ENCODE results near the gene KNG1.
"Not testable (repeated sequence)": the region's sequence is repeated elsewhere in the genome, so short reads cannot be mapped to it uniquely, and the experiment has no call there.

KNG1 gene

GRCh38 chr3:186679151-186679550, 38.0 kb upstream of the KNG1 start:
- Histone ChIP-seq H3K27me3 (ENCODE audit: insufficient read depth, low read depth, severe bottlenecking) (peaks cover 20% of the 10 kb centered on the region), H3K27ac (no peak overlapping the region), H3K4me3 (ENCODE audit: low read depth, low read length) (no peak overlapping the region), H3K36me3 (no peaks in the 10 kb centered on the region), H3K9me3 (ENCODE audit: severe bottlenecking) (no peaks in the 10 kb centered on the region)
- no peak for TF ChIP-seq CTCF (IDR thresholded peaks at IDR 0.05; ENCODE audit: low read depth, low read length)
- DNase-seq, result no peak

DNA sequence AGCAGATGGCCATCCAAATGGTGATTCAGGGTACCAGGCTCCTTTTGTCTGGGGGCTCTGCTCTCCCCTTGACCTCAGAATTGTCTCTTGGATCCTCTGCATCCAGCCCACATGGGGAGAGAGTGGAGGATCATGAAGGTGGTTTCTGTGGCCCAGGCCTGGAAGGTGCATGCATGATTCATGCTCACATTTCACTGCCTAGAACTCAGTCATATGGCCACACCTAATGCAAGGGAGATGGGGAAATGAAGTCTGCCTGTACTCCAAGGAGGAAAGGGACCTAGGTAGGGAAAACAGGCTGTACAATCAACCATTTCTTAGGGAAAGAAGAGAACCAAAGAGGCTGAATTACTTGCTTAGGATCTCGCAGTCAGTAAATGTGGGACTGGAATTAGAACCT, 36.3 kb upstream of the KNG1 start:
- TF ChIP-seq CTCF (IDR thresholded peaks at IDR 0.05; ENCODE audit: low read depth, low read length), result no peak
- H3K27me3 ChIP-seq (ENCODE audit: insufficient read depth, low read depth, severe bottlenecking), result peaks cover 22% of the 10 kb centered on the region
- no peak overlapping the region for H3K27ac ChIP-seq
- peaks cover 3% of the 10 kb centered on the region for H3K9me3 ChIP-seq (ENCODE audit: severe bottlenecking)
- no peak for DNase-seq
- H3K4me3 ChIP-seq (ENCODE audit: low read depth, low read length), result no peak overlapping the region
- no peaks in the 10 kb centered on the region for H3K36me3 ChIP-seq

GRCh38 chr3:186682812-186683211, 34.3 kb upstream of the KNG1 start:
- Histone ChIP-seq H3K27ac (no peak overlapping the region), H3K36me3 (no peaks in the 10 kb centered on the region), H3K27me3 (ENCODE audit: insufficient read depth, low read depth, severe bottlenecking) (peaks cover 23% of the 10 kb centered on the region), H3K9me3 (ENCODE audit: severe bottlenecking) (peaks cover 3% of the 10 kb centered on the region), H3K4me3 (ENCODE audit: low read depth, low read length) (no peak overlapping the region)
- TF ChIP-seq CTCF (IDR thresholded peaks at IDR 0.05; ENCODE audit: low read depth, low read length), result no peak
- no peak for DNase-seq

DNA sequence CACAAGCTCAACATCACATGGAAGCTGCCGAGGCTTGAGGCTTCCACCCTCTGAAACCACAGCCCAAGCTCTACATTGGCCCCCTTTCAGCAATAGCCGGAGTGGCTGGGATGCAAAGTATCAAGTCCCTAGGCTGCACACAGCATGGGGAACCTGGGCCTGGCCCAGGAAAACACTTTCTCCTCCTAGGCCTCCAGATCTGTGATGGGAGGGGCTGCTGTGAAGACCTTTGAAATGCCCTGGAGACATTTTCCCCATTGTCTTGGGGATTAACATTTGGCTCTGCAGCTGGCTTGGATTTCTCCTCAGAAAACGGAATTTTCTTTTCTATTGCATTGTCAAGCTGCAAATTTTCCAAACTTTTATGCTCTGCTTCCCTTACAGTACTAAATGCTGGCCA, 33.2 kb upstream of the KNG1 start:
- Histone ChIP-seq H3K9me3 (ENCODE audit: severe bottlenecking) (peaks cover 3% of the 10 kb centered on the region), H3K27me3 (ENCODE audit: insufficient read depth, low read depth, severe bottlenecking) (peaks cover 21% of the 10 kb centered on the region), H3K27ac (no peak overlapping the region), H3K36me3 (no peaks in the 10 kb centered on the region), H3K4me3 (ENCODE audit: low read depth, low read length) (no peak overlapping the region)
- no peak for TF ChIP-seq CTCF (IDR thresholded peaks at IDR 0.05; ENCODE audit: low read depth, low read length)
- no peak for DNase-seq

GRCh38 chr3:186686475-186686874, 30.7 kb upstream of the KNG1 start:
- not testable (repeated sequence) for H3K4me3 ChIP-seq (ENCODE audit: low read depth, low read length); H3K9me3 ChIP-seq (ENCODE audit: severe bottlenecking); DNase-seq; H3K27ac ChIP-seq; H3K36me3 ChIP-seq
- peaks cover 11% of the 10 kb centered on the region for H3K27me3 ChIP-seq (ENCODE audit: insufficient read depth, low read depth, severe bottlenecking)

GRCh38 chr3:186687120-186687651, 30.0 kb upstream of the KNG1 start:
- DNase-seq, result no peak
- Histone ChIP-seq H3K4me3 (ENCODE audit: low read depth, low read length) (no peak overlapping the region), H3K27me3 (ENCODE audit: insufficient read depth, low read depth, severe bottlenecking) (peaks cover 11% of the 10 kb centered on the region), H3K27ac (no peak overlapping the region), H3K9me3 (ENCODE audit: severe bottlenecking) (peaks cover 3% of the 10 kb centered on the region), H3K36me3 (no peaks in the 10 kb centered on the region)
- no peak for TF ChIP-seq CTCF (IDR thresholded peaks at IDR 0.05; ENCODE audit: low read depth, low read length)

- H3K27me3 ChIP-seq (ENCODE audit: insufficient read depth, low read depth, severe bottlenecking), result peaks cover 13% of the 10 kb centered on the region
- not testable (repeated sequence) for H3K27ac ChIP-seq; H3K36me3 ChIP-seq; H3K9me3 ChIP-seq (ENCODE audit: severe bottlenecking); DNase-seq; H3K4me3 ChIP-seq (ENCODE audit: low read depth, low read length)
Measured at GRCh38 chr3:186690304-186690703, 26.9 kb upstream of the KNG1 start.

All from WERI-Rb-1 (cell line).